ENCODE measurements around the gene ST14.
"Not testable (repeated sequence)": the region's sequence is repeated elsewhere in the genome, so short reads cannot be mapped to it uniquely, and the experiment has no call there.

Gene ST14

GRCh38 chr11:130209954-130210854, 50.6 kb downstream of the ST14 start:
- DNase-seq (ENCODE audit: low spot score): no peak

GRCh38 chr11:130211144-130211543, 51.6 kb downstream of the ST14 start:
- DNase-seq (ENCODE audit: low spot score): no peak

- DNase-seq (ENCODE audit: low spot score): no peak
Measured at GRCh38 chr11:130211781-130212401, 52.3 kb downstream of the ST14 start.

- DNase-seq (ENCODE audit: low spot score): no peak
Measured at GRCh38 chr11:130212431-130212961, 52.9 kb downstream of the ST14 start.

GRCh38 chr11:130213143-130213978, 53.8 kb downstream of the ST14 start:
- DNase-seq (ENCODE audit: low spot score): peak; percentile 78

- DNase-seq (ENCODE audit: low spot score): no peak
Measured at GRCh38 chr11:130213979-130214281, 54.3 kb downstream of the ST14 start.

GRCh38 chr11:130214861-130215530, 55.4 kb downstream of the ST14 start:
- no peak for DNase-seq (ENCODE audit: low spot score)

GRCh38 chr11:130215531-130216220, 56.1 kb downstream of the ST14 start:
- DNase-seq (ENCODE audit: low spot score): no peak

GRCh38 chr11:130216221-130216550, 56.6 kb downstream of the ST14 start:
- DNase-seq (ENCODE audit: low spot score): no peak

- no peak for DNase-seq (ENCODE audit: low spot score)
Measured at GRCh38 chr11:130216591-130217132, 57.1 kb downstream of the ST14 start.

- DNase-seq (ENCODE audit: low spot score): no peak
Measured at GRCh38 chr11:130217133-130218031, 57.8 kb downstream of the ST14 start.

GRCh38 chr11:130218501-130219070, 59.0 kb downstream of the ST14 start:
- no peak for DNase-seq (ENCODE audit: low spot score)

- DNase-seq (ENCODE audit: low spot score): no peak
Measured at GRCh38 chr11:130219148-130219547, 59.6 kb downstream of the ST14 start.

GRCh38 chr11:130220311-130221035, 60.9 kb downstream of the ST14 start:
- no peak for DNase-seq (ENCODE audit: low spot score)

GRCh38 chr11:130223291-130223971, 63.8 kb downstream of the ST14 start:
- DNase-seq (ENCODE audit: low spot score): no peak

GRCh38 chr11:130227373-130227772, 67.8 kb downstream of the ST14 start:
- DNase-seq (ENCODE audit: low spot score): no peak

GRCh38 chr11:130233486-130233885, 73.9 kb downstream of the ST14 start:
- not testable (repeated sequence) for DNase-seq (ENCODE audit: low spot score)

GRCh38 chr11:130233888-130234287, 74.3 kb downstream of the ST14 start:
- not testable (repeated sequence) for DNase-seq (ENCODE audit: low spot score)
